Muscle layer of colon (tissue), 2 donors: ENCODE data around the gene SNX1.
A peak's percentile ranks its signal among the peaks of the same experiment; 100 is the strongest.
"Not testable (repeated sequence)": the region's sequence is repeated elsewhere in the genome, so short reads cannot be mapped to it uniquely, and the experiment has no call there.

Source experiments
- H3K27ac ChIP-seq: one replicate; pipeline ENCODE4 v1.7.0; 2013; ENCODE audit warnings: low read depth, mild to moderate bottlenecking, low read length, moderate library complexity
- H3K27me3 ChIP-seq, 2 donors: one replicate each; pipeline ENCODE4 v1.7.0; 2013; ENCODE audit warnings: low read length in 2 of 2, mild to moderate bottlenecking in 2 of 2; ENCODE audit not compliant: insufficient read depth in 2 of 2, control insufficient read depth in 1 of 2
- H3K36me3 ChIP-seq: one replicate; pipeline ENCODE4 v1.7.0; 2013; ENCODE audit warnings: mild to moderate bottlenecking, low read length; ENCODE audit not compliant: insufficient read depth
- H3K4me1 ChIP-seq: one replicate; pipeline ENCODE4 v1.7.0; 2013; ENCODE audit warnings: mild to moderate bottlenecking, low read length; ENCODE audit not compliant: insufficient read depth
- H3K4me3 ChIP-seq, 2 donors: one replicate each; pipeline ENCODE4 v1.7.0; 2013; ENCODE audit warnings: low read length in 2 of 2, low read depth in 1 of 2, mild to moderate bottlenecking in 1 of 2, moderate library complexity in 1 of 2
- H3K9ac ChIP-seq: one replicate; pipeline ENCODE4 v1.7.0; 2013; ENCODE audit warnings: low read length
- H3K9me3 ChIP-seq: one replicate; pipeline ENCODE4 v1.7.0; 2013; ENCODE audit warnings: mild to moderate bottlenecking, low read length
- donor health status: abdominal sarcoma.
- donor health status: Adenocarcinoma of cecum.

The SNX1 gene, protein sequence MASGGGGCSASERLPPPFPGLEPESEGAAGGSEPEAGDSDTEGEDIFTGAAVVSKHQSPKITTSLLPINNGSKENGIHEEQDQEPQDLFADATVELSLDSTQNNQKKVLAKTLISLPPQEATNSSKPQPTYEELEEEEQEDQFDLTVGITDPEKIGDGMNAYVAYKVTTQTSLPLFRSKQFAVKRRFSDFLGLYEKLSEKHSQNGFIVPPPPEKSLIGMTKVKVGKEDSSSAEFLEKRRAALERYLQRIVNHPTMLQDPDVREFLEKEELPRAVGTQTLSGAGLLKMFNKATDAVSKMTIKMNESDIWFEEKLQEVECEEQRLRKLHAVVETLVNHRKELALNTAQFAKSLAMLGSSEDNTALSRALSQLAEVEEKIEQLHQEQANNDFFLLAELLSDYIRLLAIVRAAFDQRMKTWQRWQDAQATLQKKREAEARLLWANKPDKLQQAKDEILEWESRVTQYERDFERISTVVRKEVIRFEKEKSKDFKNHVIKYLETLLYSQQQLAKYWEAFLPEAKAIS

DNA sequence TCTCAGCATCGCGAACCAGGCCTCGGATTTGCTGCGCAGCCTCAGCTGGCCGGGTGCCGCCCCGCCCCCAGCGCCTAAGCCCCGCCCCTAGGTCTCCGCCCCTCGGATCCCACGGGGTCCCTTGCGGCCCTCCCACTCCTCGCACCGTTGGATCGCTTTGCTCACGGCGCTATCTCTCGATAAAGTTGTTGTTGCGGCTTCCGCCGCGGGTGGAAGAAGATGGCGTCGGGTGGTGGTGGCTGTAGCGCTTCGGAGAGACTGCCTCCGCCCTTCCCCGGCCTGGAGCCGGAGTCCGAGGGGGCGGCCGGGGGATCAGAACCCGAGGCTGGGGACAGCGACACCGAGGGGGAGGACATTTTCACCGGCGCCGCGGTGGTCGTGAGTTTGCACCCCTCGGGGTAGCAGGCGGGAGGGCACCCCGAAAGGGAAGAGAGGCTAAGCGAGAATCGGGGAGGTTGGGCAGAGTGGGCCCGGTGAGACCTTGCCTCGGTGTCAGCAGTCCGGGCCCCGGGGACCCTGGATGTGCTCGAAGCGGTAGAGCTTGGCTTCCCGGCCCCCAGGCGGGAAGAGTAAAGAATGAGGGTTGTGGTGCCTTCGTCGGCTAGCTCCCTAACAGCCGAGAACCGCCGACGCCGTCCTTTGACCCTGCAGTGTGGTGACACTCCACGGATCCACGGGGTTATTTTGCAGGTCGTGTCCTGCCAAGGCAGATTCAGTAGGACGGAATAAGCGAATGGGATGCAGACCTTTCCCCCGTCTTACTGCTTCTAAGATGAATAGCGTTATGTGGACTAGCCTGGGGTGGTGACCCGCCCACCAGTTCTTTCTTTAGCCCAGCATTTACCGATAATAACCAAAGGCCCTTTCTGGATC is at the start of gene SNX1:
SNX1 (plus strand) TSS at position 188 of the 873 bp plus-strand sequence; CDS start at position 220, 32 bp downstream.
- peak within 1 kb of the TSS; percentile 58 for H3K9ac ChIP-seq
- H3K4me3 ChIP-seq = peak within 1 kb of the TSS; percentile 66 to 86
- no peaks in the 10 kb centered on the region for H3K27me3 ChIP-seq
- H3K9me3 ChIP-seq = no peaks in the 10 kb centered on the region
- peak within 1 kb of the TSS; percentile 53 for H3K27ac ChIP-seq
- H3K4me1 ChIP-seq = peaks cover 41% of the 10 kb centered on the region
- peaks cover 4% of the 10 kb centered on the region for H3K36me3 ChIP-seq

DNA sequence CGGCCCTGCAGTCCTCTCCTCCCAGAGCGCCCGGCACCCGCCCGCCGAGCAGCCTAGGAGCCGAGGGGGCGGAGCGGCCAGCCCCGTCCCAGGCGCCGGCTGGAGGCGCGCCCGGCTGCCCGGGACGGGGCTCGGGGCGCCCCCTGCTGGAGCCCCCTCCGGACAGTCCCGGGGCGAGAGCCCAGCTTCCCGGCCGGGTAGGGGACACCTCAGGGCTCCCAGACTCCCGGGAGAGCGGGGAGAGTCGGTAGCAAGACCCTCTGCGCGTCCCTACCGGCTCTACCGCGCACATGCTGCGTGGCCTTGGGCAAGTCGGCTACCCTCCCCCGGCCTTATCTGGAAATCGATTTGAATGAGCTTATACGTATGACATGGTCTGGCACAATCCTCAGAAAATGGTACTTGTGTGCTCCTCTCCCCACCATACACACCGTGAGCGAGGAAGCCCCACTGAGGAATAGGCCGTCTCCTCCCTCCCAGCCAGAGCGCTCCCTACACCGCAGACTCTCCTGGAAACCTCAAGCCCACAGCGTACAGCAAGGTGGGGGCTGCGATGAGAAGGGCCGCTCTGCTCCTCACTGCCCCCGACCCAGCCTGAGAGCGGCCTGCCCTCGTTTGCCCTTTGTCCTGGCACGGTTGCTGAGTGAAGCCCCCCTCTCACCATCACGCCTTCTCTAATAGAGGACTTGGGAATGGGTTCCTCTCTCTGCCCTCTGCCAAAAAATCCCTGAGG is 49.2 kb upstream of the SNX1 start, which contains the start of gene DAPK2:
DAPK2 (minus strand) TSS at position 65 of the 733 bp plus-strand sequence. CDS start 6,224 bp downstream, outside the sequence.
- no peaks in the 10 kb centered on the region for H3K27me3 ChIP-seq
- no peak within 1 kb of the TSS for H3K27ac ChIP-seq
- no peaks in the 10 kb centered on the region for H3K36me3 ChIP-seq
- H3K4me1 ChIP-seq = peaks cover 5% of the 10 kb centered on the region
- H3K9ac ChIP-seq = no peak within 1 kb of the TSS
- H3K4me3 ChIP-seq = peak within 1 kb of the TSS; percentile 39 to 41
- no peaks in the 10 kb centered on the region for H3K9me3 ChIP-seq

DNA sequence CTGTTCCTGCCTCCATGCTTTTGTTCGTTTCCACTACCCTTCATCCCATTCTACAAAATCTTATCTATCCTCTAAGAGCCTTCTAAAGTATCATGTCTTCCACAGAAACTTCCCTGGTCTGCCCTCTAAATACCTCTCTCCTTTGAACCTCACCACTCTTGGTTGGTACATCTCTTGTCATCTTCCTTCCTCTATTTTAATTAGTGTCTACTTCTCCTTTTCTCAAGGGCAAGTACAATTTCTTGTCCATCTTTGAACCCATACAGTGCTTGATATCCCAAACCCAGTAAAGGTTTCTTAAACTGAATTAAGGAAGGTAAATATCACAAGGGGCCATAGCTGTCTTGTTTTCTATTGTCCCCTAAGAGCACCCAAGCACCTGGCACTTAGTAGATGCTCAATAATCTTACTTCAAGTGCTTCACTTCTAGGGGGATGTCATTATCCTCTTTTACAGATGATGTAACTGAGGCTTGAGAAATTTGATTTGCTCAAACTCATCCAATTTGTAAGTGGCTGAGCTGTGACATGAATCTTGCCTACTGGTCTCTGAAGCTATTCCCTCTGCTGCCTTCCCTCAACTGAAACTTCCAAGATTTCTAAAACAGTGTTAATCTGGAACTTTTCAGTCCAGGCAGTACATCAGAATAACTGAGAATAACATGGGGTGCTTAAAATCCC is 46.9 kb upstream of the SNX1 start:
- H3K4me3 ChIP-seq = no peak overlapping the region
- no peaks in the 10 kb centered on the region for H3K9me3 ChIP-seq
- H3K27ac ChIP-seq = no peak overlapping the region
- H3K9ac ChIP-seq = no peak overlapping the region
- no peaks in the 10 kb centered on the region for H3K36me3 ChIP-seq
- H3K4me1 ChIP-seq = peaks cover 5% of the 10 kb centered on the region
- no peaks in the 10 kb centered on the region for H3K27me3 ChIP-seq

DNA sequence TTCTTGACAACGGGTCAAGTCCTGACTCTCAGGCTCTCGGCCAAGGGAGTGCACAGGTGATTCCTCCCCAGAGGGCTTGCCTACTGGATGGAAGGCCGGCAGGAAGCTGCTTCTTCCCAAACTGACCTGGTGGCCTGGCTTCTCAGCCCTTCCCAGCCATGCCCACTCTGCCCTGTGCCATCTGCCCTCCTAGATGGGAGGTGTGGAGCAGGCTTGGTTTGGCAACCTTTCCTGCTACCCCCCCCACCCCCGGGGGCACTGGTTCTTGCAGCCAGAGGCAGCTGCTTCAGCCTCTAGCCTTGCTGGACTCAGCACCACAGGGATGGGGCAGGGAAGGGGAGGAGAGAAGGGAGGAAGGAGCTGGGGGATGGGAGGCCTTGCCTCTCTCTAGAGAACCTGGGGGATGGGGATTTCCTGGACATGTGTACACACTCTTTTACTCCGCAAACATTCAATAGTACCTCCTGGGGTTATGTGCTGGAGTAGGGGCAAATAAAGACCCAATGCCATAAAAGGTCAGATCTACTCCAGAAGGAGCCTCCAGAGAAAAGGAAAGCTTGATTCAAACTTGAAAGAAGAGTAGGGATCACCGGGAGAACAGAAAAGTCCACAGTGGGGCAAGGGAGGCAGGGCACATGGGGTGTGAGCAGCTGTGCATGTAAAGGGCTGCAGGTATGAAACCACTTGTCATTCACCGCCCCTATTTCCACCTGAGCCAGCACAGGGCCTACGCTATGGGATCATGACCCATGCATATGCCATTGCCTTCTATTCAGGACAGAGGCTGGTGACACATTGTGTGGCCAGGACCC is 45.3 kb upstream of the SNX1 start:
- H3K27me3 ChIP-seq = no peaks in the 10 kb centered on the region
- no peak overlapping the region for H3K4me3 ChIP-seq
- no peak overlapping the region for H3K9ac ChIP-seq
- no peaks in the 10 kb centered on the region for H3K36me3 ChIP-seq
- H3K4me1 ChIP-seq = peaks cover 2% of the 10 kb centered on the region
- no peak overlapping the region for H3K27ac ChIP-seq
- H3K9me3 ChIP-seq = no peaks in the 10 kb centered on the region

DNA sequence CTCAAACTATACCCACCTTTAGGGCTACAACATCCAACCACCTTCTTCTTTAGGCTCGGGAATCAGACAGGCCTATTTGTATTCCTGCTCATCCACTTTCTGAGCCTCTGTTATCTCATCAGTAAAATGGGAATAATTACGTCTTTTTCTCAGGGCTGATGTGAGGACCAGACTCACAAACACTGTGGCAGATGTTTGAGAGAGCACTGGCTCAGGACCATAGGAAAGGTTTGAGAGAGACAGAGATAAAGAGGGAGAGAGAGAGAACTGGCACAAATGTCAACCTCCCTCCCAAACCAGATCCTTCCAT is 44.7 kb upstream of the SNX1 start:
- H3K27ac ChIP-seq = no peak overlapping the region

DNA sequence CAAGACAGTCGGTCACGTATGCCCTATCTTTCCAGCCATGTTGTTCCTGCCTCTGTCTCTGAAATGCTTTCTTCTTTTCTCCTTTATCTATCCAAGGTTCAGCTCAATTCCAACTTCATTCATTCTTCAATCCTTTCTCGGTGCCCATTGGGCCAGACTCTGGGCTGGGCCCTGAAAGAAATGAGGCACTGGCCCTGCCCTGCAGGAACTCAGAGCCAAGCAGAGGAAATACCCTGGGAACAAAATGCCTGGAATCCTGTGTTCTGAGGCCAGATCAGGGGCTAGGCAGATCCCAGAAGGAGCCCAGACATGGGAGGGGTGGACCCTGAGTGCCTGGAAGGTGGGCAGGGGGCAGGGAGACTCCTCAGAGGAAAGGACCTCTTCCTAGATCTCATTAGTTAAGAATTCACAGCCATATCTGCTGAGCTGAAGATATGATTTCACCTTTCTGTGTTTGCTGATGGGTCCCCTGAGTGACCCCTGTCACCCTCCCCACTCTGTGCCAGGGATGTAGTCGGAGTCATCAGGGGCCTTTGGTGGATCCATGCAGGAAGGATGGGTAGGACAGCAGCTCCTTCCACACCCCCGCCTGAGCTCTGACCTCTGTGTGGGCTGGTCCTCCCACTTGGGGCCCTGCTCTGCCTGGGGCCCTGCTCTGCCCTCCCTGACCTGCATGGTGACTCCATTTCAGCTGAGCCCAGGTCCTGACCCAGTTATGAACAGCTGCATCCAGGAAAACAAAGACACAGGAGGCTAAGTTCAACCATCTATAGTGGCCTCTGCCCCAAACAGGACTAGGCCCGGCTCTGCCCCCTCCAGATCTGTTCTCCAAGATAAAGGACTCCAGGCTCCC is 44.1 kb upstream of the SNX1 start:
- Histone ChIP-seq H3K9me3 (no peaks in the 10 kb centered on the region), H3K4me1 (no peaks in the 10 kb centered on the region)

More for the DNA sequence above, 44.7 kb upstream of the SNX1 start:
- no peak overlapping the region for H3K9ac ChIP-seq
- no peaks in the 10 kb centered on the region for H3K36me3 ChIP-seq
- no peaks in the 10 kb centered on the region for H3K9me3 ChIP-seq
- H3K4me1 ChIP-seq = no peaks in the 10 kb centered on the region
- no peak overlapping the region for H3K4me3 ChIP-seq
- no peaks in the 10 kb centered on the region for H3K27me3 ChIP-seq

DNA sequence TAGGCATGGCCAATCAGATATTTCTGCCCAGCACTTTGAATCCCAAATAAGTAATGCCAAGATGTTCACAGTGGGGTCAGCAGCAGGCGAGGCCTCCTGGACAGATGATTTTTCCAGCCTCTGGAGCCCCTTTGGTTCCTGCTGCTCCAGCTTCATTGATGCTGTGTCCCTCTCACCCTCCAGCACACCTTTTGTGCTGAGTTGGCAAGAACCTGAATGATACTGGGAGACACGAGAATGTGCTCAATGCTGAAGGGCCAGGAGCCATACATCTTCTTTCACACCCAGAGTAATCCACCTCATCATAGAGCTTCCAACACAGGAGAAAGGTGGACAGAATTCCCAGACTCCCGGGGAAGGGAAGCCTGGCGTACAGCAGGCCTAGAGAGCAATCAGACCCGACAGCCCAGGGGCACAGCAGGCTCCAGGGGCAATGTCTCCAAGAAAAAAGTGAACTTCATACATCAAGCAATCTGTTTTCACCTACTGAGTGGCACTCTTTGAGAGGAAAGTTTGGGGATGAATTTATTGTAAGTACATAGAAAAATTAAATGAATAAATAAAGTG is 42.8 kb upstream of the SNX1 start:
- Histone ChIP-seq H3K36me3 (no peaks in the 10 kb centered on the region), H3K27ac (no peak overlapping the region), H3K4me1 (no peaks in the 10 kb centered on the region), H3K9ac (no peak overlapping the region), H3K27me3 (no peaks in the 10 kb centered on the region), H3K9me3 (no peaks in the 10 kb centered on the region), H3K4me3 (no peak overlapping the region)

More for the DNA sequence above, 44.1 kb upstream of the SNX1 start:
- H3K36me3 ChIP-seq = no peaks in the 10 kb centered on the region
- H3K27me3 ChIP-seq = no peaks in the 10 kb centered on the region
- H3K4me3 ChIP-seq = no peak overlapping the region
- H3K27ac ChIP-seq = no peak overlapping the region
- H3K9ac ChIP-seq = no peak overlapping the region

DNA sequence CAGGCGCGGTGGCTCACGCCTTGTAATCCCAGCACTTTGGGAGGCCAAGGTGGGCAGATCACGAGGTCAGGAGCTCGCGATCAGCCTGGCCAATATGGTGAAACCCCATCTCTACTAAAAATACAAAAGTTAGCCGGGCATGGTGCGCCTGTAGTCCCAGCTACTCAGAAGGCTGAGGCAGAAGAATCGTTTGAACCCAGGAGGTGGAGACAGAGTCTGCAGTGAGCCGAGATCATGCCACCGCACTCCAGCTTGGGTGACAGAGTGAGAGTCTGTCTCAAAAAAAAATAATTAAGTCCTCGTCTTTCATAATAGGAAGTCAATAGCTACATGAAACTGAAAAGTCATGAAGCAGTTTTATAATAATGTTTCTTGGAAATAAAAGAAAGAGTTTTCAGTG is 42.1 kb upstream of the SNX1 start:
- not testable (repeated sequence) for H3K9ac ChIP-seq, H3K27ac ChIP-seq, H3K4me1 ChIP-seq, H3K27me3 ChIP-seq, H3K4me3 ChIP-seq, H3K36me3 ChIP-seq, H3K9me3 ChIP-seq

DNA sequence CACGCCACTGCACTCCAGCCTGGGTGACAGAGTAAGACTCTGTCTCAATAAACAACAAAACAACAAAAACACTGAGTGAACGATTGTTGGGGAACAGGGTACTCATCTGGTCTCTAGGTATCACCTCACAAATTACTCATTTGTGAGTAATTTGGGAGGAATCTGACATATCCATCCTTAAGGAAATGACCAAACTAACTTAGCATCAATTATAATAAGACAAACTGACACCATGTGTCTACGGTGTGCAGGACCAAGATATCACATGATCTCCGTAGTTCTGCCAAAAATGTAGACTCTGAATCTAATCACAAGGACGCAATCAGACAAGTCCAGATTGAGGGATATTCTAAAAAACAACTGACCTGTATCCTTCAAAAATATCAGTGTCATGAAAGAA is 37.5 kb upstream of the SNX1 start:
- Histone ChIP-seq H3K27ac (no peak overlapping the region), H3K27me3 (no peaks in the 10 kb centered on the region), H3K9ac (no peak overlapping the region), H3K4me1 (no peaks in the 10 kb centered on the region), H3K4me3 (no peak overlapping the region), H3K36me3 (no peaks in the 10 kb centered on the region), H3K9me3 (no peaks in the 10 kb centered on the region)
